Fibroblast of villous mesenchyme (primary cell): ENCODE measurements around the gene C6orf136. TPM values are rescaled to one million over a fixed set of nuclear protein-coding genes. Genes with fewer than 3 reads are reported as not detected.

Experiments
- DNase-seq: peaks from one replicate; pipeline ENCODE4 v3.0.0-alpha.2; 2010; ENCODE audit warnings: low read depth
- H3K4me3 ChIP-seq: 2 replicates; pipeline ENCODE4 v1.5.1; 2011; ENCODE audit warnings: low read depth, mild to moderate bottlenecking, low read length
- CTCF ChIP-seq: IDR thresholded peaks from 2 replicates; pipeline ENCODE4 v1.5.1; 2012; ENCODE audit warnings: low read depth, mild to moderate bottlenecking, low read length; ENCODE audit not compliant: insufficient read depth
- total RNA-seq: library from RNA; depleted of rRNA; stranded (reverse); fragments of >200 nt; gene quantifications from 2 replicates; pipeline ENCODE4 v1.2.3, GENCODE V29; 2012

The C6orf136 gene
- total RNA-seq, 1 donor = 9.9 TPM

GRCh38 chr6:30626484-30627366 is 20.2 kb upstream of the C6orf136 start, which contains the start of gene ATAT1:
ATAT1 (plus strand) TSS chr6:30626874.
- H3K4me3 ChIP-seq = peak within 1 kb of the TSS; percentile 79
- peak; percentile 75 for DNase-seq
- TF ChIP-seq CTCF = peak; percentile 41

- no peak overlapping the region for H3K4me3 ChIP-seq
- TF ChIP-seq CTCF = no peak
- DNase-seq = no peak
Observed at GRCh38 chr6:30635834-30636233, 11.1 kb upstream of the C6orf136 start.

- no peak for DNase-seq
- TF ChIP-seq CTCF = no peak
- H3K4me3 ChIP-seq = no peak overlapping the region
Observed at GRCh38 chr6:30640481-30640880, 6.5 kb upstream of the C6orf136 start.

GRCh38 chr6:30641048-30641447 is 5.9 kb upstream of the C6orf136 start:
- no peak for TF ChIP-seq CTCF

GRCh38 chr6:30643656-30644055 is 3.3 kb upstream of the C6orf136 start:
- H3K4me3 ChIP-seq = no peak overlapping the region
- no peak for DNase-seq
- no peak for TF ChIP-seq CTCF

More at GRCh38 chr6:30641048-30641447, 5.9 kb upstream of the C6orf136 start:
- H3K4me3 ChIP-seq = no peak overlapping the region
- DNase-seq = no peak

- DNase-seq = no peak
- H3K4me3 ChIP-seq = no peak overlapping the region
- TF ChIP-seq CTCF = no peak
Observed at GRCh38 chr6:30644769-30645168, 2.2 kb upstream of the C6orf136 start.
